GM03348 (cell line): ENCODE data around the gene PRAC2.
"Not testable (repeated sequence)": the region's sequence is repeated elsewhere in the genome, so short reads cannot be mapped to it uniquely, and the experiment has no call there.

ENCODE experiments used
- DNase-seq: peaks from one replicate; pipeline ENCODE4 v3.0.0; 2012; ENCODE audit warnings: low spot score

The PRAC2 gene

GRCh38 chr17:48722915-48723422, at the start of gene PRAC2:
PRAC2 (plus strand) TSS chr17:48723185; CDS start chr17:48724411, 1,226 bp downstream.
- DNase-seq = no peak

- DNase-seq = no peak
Measured at GRCh38 chr17:48676963-48677558, 45.9 kb upstream of the PRAC2 start.

- peak; percentile 87 for DNase-seq
Measured at GRCh38 chr17:48678141-48678971, 44.6 kb upstream of the PRAC2 start.

DNA sequence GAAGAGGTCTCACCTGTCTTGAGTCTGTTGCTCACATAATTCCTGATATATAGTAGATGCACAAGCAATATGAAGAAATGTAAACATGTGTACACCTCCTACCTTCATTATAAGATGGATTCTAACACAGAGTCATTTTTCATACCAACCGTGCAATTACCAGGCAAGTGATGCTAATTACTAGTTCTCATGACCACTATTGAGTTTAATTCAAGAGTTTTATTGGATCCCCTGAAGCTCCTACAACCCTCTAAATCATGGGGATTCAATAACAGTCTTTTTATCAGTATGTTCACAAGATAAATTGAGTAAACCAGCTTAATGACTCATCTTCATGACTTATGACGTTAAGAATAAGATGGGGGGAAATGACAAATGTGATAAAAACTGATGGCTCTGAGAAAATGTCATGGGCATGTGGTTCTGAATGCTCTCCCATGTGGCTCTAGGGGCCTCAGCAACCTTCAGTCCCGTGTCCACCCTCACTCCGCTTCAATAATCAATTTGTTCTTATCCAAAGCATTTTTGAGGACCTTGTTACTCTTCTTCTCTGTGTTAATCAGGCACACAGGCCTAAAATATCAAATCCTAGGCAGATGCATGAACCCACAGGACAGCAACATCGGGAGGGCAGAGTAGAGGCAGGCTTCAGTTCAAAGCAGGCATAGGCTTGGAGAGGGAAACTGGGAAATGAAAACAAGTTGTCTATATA, 43.4 kb upstream of the PRAC2 start:
- DNase-seq = no peak

DNA sequence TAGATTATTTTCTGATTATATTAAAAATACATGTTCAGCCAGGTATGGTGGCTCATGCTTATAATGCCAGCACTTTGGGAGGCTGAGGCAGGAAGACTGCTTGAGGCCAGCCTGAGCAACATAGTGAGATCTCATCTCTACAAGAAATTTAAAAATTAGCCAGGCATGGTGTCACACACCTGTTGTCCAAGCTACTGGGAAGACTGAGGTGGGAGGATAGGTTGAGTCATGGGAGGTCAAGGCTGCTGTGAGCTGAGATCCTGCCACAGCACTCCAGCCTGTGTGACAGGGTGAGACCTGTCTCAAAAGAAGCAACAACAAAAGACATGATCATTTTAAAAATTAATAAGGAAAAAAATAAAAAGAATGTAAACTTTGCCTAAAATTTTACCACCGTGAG, 41.4 kb upstream of the PRAC2 start:
- no peak for DNase-seq

- no peak for DNase-seq
Measured at GRCh38 chr17:48690655-48691054, 32.3 kb upstream of the PRAC2 start.

GRCh38 chr17:48692049-48692448, 30.9 kb upstream of the PRAC2 start:
- DNase-seq = no peak

DNA sequence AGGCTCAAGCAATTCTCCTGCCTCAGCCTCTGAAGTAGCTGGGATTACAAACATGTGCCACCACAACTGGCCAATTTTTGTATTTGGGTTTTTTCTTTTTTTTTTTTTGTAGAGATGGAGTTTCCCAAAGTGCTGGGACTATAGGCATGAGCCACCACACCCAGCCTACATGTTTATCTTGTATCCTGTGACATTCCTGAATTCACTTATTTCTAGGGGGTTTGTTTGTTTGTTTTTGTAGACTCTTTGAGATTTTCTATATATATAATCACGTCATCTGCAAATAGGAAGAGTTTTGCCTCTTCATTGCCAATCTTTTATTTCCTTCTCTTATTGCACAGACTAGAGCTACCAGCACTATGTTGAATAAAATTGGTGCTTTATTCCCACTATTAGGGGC, 29.8 kb upstream of the PRAC2 start:
- DNase-seq = no peak

DNA sequence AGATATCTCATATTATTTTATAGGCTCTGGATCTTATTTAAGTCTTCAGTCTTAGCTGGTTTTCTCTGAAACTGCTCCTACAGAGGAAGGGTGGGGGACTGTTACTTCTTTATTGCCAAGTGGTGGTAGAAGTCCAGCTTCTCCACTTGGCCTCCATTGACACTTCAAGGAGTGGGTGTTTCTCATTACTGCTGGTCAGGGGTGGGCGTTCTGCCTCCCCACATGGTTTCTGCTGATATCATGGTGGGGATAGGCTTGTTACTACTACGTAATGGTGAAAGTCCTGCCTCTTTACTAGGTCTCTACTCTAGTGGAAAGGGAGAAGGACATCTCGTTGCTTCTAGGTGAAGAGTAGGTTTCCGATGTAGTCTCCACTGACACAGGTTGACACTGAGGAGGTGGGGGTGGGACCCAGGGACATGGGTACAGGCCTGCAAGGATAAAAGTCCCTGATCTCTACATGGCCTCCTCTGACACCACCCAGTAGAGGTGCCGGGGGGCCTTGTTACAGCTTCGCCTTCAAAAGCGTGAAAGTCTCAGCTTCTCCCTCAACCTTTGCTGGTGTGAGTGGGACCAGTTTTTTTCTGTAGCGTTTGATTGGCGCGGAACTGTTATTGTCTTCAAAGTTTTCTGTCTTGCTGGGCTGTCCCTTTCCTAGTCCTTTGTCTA, 21.0 kb upstream of the PRAC2 start:
- no peak for DNase-seq

GRCh38 chr17:48704361-48705248, 18.4 kb upstream of the PRAC2 start:
- no peak for DNase-seq

DNA sequence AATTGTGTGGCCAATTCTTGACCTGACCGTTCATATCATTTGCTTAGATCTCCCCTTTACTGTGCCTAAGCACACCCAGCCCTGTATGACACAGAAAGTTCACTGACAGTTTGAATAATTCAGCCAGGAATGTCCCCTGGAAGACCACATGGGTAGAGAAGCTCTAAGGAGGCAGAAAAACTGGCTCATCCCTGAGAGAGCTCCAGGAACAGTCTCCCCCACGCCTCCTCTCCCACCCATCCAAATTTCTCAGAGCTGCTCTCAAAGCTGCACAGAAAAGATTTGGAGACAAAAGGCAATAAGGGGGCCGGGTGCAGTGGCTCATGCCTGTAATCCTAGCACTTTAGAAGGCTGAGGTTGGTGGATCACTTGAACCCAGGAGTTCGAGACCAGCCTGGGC, 11.9 kb upstream of the PRAC2 start:
- DNase-seq = peak; percentile 44

DNA sequence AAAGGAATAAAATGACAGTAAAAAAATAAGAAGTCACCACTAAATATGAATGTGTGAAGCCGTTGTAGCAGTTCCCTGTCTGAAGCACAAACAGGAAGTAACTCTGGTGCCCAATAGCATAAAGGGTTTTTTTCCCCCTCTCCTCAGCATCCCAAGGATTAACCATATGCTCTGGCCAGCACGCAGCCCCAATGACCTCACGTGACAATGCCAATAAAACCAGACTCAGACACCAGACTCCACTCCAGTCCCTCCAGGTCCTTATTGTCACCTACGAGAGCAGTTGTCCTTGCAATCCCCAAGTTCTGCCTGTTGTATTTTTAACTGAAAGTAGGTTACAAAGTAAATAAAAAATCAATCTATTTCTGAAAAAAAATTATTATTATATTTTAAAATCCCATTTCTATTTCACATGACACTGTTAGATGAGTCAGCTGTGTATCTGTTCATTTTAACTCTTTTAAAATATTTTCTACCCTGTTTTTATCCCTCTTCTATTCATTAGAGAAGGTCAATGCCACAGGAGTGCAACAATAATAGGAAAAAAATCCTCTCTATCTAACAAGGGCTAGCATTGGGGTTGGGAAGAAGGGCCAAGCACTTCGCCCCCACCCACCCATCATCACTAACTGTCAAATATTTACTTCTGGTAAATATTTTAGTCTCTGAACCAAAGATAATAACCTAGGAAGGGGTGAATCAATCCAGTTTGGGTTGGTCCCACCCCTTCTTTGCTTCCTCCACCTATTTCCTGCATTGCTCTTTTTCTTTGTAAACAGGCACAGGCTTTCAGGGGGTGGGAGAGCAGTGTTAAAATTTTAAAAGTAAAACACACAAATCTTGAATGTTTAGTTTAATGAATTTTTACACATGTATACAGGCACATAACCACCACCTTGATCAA, 7.2 kb upstream of the PRAC2 start:
- peak; percentile 1 for DNase-seq

DNA sequence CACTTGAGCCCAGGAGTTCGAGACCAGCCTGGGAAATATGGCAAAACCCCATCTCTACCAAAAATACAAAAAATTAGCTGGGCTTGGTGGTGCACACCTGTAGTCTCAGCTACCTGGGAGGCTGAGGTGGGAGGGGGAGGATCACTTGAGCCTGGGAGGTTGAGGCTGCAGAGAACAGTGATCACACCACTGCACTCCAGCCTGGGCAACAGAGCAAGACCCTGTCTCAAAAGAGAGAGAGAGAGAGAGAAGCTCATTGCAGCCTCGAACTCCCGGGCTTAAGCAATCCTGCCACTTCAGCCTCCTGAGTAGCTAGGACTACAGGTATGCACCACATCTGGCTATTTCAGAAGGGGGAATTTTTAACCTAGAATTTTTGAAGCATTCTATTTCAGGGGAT, 6.4 kb upstream of the PRAC2 start:
- not testable (repeated sequence) for DNase-seq

DNA sequence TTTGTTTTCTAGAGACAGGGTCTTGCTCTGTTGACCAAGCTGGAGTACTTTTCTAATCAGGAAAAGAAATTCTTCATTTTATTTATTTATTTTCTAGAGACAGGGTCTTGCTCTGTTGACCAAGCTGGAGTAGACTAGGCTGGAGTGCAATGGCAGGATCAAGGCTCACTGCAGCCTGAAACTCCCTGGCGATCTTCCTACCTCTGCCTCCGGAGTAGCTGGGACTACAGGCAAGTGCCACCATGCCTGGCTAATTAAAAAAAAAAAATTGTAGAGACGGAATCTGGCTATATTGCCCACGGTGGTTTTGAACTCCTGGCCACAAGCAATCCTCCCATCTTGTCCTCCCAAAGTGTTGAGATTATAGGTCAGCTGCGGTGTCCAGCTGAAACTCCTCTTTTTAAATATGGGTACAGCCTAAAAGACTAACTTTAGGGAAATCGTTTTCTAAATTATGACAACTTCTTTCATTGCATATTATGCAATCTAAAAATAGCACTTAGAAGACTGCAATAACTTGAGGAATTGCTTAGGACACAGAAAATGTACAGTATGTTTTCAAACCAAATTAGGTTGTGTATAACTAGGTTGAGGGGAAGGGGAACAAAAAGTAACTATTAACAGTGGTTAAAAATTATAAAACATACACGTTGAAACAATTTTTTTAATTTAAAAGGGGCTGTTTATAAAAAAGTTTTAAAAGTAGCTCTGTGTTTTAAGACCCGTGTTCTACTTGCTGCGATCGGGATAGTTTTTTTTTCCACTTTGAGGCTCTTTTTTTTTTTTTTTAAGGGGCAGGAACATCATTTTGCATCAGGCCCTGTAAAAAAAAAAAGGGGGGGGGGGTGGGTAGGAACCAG, 5.4 kb upstream of the PRAC2 start:
- DNase-seq = no peak

DNA sequence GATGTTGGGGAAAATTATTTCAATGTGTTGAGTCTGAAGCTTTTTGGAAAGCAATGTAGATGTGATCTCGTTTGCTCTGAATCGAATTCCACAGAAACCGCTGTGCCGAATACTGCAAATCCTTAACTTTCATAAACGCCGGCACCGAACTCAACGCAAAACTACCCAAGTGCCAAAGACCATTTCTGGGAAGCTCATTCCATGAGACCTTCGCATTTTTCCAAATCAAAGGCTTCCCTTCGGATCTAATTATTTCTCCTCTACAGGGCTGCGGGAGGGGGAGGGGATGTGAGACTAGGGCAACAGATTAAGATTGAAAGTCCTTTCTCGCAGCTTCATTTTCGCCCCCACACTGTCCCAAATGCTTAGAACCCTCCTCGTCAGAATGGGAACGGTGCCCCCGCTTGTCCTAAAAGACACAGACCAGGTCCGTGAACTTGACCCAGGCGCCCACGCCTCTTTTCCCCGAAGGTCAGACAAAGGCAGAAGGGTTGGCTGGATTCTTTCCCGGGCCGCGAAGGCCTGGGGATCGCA, 4.7 kb upstream of the PRAC2 start:
- DNase-seq = no peak

DNA sequence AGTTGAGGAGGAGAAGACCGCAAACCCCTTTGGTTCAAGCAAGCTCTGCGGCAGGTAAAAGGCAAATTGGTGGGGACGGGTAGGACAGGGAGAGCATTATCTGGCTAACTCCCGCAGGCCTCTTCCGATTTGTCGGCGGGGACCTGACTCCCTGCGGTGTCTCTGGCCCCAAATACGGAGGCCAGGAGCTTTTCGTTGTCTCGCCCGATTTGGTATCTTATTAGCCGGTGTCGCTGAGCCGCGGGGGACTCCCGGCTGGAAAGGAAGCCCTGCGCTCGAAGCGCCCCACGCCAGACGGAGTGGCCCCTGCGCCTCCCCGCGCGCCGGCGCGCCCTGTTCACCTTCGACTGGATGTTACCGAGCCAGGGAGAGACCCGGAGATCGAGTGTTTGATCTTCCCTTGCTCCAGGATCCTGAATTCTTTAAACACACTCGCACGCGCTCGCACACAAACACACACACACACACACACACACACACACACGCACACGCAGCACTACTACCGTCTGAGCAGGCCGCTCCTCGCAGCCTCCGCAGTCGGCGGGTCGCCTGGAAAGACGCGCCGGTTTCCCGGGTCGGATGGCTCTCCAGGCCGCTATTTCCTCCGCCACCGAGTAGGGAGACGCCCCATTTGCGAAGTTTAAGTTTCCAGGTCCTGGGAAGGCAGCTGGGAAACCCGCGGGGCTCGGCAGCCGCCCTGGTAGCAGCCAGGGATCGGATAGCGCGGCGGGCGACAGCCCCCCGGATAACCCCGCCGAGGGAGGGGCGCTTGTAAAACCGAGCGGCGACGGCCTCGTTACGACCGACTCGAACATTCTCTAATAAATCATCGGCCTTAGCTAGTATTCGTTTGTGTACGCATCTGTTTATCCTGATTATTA, 4.0 kb upstream of the PRAC2 start:
- DNase-seq = no peak

DNA sequence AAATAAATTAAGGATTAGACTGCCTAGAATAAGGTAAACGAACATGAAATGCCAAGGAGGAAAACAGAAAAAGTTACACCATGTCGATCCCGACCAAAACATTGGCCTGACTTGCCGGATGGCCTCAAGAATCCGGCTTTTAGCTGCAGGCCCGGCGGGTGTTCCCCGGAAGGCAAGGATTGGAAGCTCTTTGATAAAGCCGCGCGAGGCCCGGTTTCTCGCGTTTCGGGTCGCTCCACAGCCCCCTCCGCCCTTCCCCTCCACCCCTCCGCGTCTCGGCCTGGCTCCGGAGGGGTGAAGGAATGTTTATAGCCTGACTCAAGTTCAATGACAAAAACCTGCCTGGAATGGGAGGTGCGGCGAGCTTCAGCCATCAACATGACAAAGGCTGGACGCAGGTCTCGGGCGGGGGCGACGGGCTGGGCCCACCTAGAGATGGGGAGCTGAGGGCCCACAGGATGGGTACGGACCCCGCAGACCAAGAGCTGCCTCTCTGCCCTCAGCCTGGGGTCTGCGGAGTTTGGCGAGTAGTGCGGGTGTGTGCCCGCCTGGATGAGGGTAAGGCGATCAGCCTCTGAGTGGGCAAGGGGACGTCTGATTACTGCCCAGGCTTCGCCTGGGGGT, 3.2 kb upstream of the PRAC2 start:
- DNase-seq = no peak
